Measurements from ENCODE around the gene C20orf144. TPM values are rescaled to one million over a fixed set of nuclear protein-coding genes. Genes with fewer than 3 reads are reported as not detected.
A peak's percentile ranks its signal among the peaks of the same experiment; 100 is the strongest.

The C20orf144 gene
- 0.23 TPM for total RNA-seq
- long read RNA-seq, partial matches to known transcripts, result 0 of 1 reads
- long read RNA-seq, other reads (novel, unspliced or antisense), result 0 of 1 reads

- Histone ChIP-seq H3K4me3 (peak within 1 kb of the TSS; percentile 82), H3K9me3 (no peaks in the 10 kb centered on the region), H3K36me3 (peaks cover 20% of the 10 kb centered on the region), H3K27ac (peak within 1 kb of the TSS; percentile 89), H3K27me3 (no peaks in the 10 kb centered on the region), H3K4me1 (peaks cover 21% of the 10 kb centered on the region)
- ATAC-seq (no peak), DNase-seq (no peak)
- intact Hi-C loops (cut with DNase I), result no loop called here
- TF ChIP-seq, protein P1, sequence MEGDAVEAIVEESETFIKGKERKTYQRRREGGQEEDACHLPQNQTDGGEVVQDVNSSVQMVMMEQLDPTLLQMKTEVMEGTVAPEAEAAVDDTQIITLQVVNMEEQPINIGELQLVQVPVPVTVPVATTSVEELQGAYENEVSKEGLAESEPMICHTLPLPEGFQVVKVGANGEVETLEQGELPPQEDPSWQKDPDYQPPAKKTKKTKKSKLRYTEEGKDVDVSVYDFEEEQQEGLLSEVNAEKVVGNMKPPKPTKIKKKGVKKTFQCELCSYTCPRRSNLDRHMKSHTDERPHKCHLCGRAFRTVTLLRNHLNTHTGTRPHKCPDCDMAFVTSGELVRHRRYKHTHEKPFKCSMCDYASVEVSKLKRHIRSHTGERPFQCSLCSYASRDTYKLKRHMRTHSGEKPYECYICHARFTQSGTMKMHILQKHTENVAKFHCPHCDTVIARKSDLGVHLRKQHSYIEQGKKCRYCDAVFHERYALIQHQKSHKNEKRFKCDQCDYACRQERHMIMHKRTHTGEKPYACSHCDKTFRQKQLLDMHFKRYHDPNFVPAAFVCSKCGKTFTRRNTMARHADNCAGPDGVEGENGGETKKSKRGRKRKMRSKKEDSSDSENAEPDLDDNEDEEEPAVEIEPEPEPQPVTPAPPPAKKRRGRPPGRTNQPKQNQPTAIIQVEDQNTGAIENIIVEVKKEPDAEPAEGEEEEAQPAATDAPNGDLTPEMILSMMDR (IDR thresholded peaks at IDR 0.05), result no peak
These were observed at the start of gene C20orf144 for GRCh38 chr20:33662172-33662571. TSS of gene C20orf144 (plus strand) at chr20:33662327. CDS start at chr20:33662346, 19 bp downstream.

DNA sequence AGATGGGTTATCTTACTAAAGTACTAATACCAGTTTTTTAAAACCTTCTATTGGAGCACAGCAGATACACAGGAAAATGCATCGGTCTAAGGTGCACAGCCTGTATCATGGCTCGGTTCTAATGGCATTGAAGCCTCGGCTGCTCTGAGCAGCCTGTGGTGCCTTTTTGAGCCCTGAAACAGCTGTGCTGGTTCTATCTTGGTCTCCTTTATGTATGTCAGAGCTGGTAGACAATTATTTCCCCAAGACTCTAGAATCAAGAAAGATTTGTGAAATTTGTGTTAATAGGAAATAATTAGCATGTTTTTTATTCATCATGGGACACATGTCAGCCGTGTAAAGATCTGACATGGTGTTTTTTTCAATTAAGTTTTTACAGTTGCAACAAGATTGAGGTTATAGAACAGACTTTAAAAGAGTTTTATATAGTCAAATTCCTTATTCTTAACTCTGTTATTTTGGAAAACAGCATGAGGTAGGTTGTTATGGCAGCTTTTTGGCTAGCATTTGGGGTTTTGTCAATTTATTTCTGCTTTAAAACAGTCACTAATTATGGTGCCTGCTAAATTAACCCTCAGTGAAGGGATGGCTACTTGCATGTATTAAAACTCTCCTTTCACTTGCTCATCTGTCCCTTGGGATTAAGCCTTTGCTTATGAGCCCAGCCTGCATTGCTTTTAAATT, 40.3 kb upstream of the C20orf144 start:
- ATAC-seq, result no peak
- Histone ChIP-seq H3K27me3 (no peaks in the 10 kb centered on the region), H3K27ac (no peak overlapping the region), H3K4me3 (no peak overlapping the region), H3K36me3 (peaks cover 51% of the 10 kb centered on the region), H3K4me1 (no peaks in the 10 kb centered on the region), H3K9me3 (no peaks in the 10 kb centered on the region)
- DNase-seq, result no peak
- TF ChIP-seq, protein P1 (IDR thresholded peaks at IDR 0.05), result no peak
- intact Hi-C loops (cut with DNase I), result no loop called here

DNA sequence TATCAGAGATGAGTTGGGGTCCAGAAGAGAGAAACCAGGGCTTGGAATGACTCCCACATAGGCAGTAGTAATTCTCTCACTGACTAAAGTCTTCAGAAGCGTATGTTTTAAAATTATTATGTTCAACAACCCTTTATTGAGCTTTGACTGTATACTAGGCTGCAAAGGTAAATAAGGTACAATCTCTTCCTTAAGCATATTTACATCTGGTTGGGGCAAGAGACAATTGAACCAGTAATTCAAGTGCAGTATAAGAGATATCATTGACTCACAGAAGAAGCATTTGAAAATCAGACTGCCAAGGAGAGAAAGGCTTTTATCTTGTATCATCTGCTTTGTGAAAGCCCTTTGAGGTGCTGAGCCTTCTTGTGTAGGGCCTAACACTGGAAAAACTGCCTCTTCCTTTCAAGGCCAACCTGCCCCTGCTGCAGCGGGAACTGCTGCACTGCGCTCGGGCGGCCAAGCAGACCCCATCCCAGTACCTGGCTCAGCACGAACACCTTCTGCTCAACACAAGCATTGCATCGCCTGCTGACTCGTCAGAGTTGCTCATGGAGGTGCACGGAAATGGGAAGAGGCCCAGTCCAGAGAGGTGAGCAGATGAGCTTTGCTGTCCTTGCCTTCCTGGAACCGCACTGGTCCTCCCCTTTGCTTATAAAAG, 39.3 kb upstream of the C20orf144 start:
- H3K36me3 ChIP-seq, result peaks cover 57% of the 10 kb centered on the region
- no peaks in the 10 kb centered on the region for H3K27me3 ChIP-seq
- intact Hi-C loops (cut with DNase I), result no loop called here
- H3K4me3 ChIP-seq, result no peak overlapping the region
- no peak overlapping the region for H3K27ac ChIP-seq
- no peaks in the 10 kb centered on the region for H3K4me1 ChIP-seq
- ATAC-seq (no peak), DNase-seq (no peak)
- TF ChIP-seq, protein P1 (IDR thresholded peaks at IDR 0.05), result no peak
- no peaks in the 10 kb centered on the region for H3K9me3 ChIP-seq

- TF ChIP-seq, protein P1 (IDR thresholded peaks at IDR 0.05), result no peak
- Histone ChIP-seq H3K36me3 (peaks cover 70% of the 10 kb centered on the region), H3K9me3 (no peaks in the 10 kb centered on the region), H3K4me1 (no peaks in the 10 kb centered on the region), H3K27me3 (no peaks in the 10 kb centered on the region), H3K27ac (no peak overlapping the region), H3K4me3 (no peak overlapping the region)
- no peak for ATAC-seq
- no peak for DNase-seq
- intact Hi-C loops (cut with DNase I), result no loop called here
These were observed 37.7 kb upstream of the C20orf144 start for GRCh38 chr20:33624399-33624798.

DNA sequence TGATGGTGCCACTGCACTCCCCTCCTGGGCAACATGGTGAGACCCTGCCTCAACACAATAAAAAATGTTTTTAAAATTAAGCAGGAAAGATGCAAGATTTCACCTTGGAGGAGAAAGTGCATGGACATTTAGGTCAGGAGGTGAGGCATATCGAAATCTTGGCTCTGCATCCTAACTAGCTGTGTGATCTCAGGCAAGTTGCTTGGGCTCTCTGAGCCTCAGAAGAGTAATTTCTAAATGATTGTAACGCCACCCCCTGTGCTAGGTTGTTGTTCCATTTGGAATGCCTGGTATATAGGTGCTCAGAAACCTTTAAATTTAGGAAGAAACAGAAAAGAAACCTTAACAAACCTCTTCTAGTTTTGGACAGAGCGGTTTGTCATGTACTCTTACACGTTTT, 35.9 kb upstream of the C20orf144 start:
- Histone ChIP-seq H3K36me3 (peaks cover 86% of the 10 kb centered on the region), H3K4me3 (no peak overlapping the region), H3K9me3 (no peaks in the 10 kb centered on the region), H3K27ac (no peak overlapping the region), H3K27me3 (no peaks in the 10 kb centered on the region), H3K4me1 (no peaks in the 10 kb centered on the region)
- TF ChIP-seq, protein P1 (IDR thresholded peaks at IDR 0.05), result no peak
- DNase-seq, result no peak
- ATAC-seq, result no peak
- intact Hi-C loops (cut with DNase I), result no loop called here
